Measurements from ENCODE around the gene USP44. TPM values are rescaled to one million over a fixed set of nuclear protein-coding genes. Genes with fewer than 3 reads are reported as not detected.

USP44 gene
- total RNA-seq, 2 donors from 2014 or later: 0.54 to 2.5 TPM

GRCh38 chr12:95554532-95555071 lies 3.3 kb upstream of the USP44 start:
- no peak for TF ChIP-seq CTCF (IDR thresholded peaks at IDR 0.05)
- Histone ChIP-seq H3K4me1 (ENCODE audit: control insufficient read depth in 1 of 2, low read depth in 2 of 2) (no peaks in the 10 kb centered on the region), H3K4me3 (no peak overlapping the region), H3K27me3 (replicated peaks; ENCODE audit: insufficient read depth) (no peaks in the 10 kb centered on the region), H3K9me3 (no peaks in the 10 kb centered on the region), H3K27ac (no peak overlapping the region), H3K36me3 (no peaks in the 10 kb centered on the region)
- DNase-seq (ENCODE audit: low spot score): no peak
- no peak for ATAC-seq (ENCODE audit: insufficient number of reproducible peaks, low FRiP score, low read depth)

DNA sequence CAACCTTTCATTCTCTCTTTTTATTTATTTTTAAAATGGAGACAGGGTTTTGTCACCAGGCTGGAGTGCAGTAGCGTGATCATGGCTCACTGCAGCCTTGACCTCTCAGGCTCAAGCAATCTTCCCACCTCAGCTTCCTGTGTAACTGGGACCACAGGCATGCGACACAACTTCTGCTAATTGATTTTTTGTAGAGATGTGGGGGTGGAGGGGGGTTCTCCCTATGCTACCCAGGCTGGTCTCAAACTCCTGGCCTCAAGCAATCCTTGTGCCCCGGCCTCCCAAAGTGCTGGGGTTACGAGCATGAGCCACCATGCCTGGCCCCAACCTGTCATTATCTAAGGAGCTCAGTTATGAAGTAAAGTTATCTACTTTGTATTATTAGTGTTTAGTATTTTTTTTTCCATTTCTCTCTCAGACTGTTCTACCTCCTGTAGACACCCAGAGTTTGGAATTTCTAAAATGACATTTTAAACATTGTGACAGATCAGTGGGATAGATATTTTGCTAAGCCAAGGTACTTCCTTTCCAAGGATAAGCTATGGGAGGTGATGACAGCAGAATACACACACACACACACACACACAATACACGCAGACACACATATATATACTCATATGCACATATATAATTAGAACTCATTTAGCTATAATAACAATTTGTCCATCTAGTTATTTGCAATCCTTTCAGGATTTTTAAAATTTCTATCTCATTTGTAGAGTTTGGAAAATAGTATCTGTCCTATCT lies 2.1 kb upstream of the USP44 start:
- TF ChIP-seq CTCF (IDR thresholded peaks at IDR 0.05): no peak
- DNase-seq (ENCODE audit: low spot score) (no peak), ATAC-seq (ENCODE audit: insufficient number of reproducible peaks, low FRiP score, low read depth) (no peak)
- H3K27ac ChIP-seq: no peak overlapping the region
- H3K36me3 ChIP-seq: no peaks in the 10 kb centered on the region
- H3K9me3 ChIP-seq: no peaks in the 10 kb centered on the region
- no peak overlapping the region for H3K4me3 ChIP-seq
- no peaks in the 10 kb centered on the region for H3K4me1 ChIP-seq (ENCODE audit: control insufficient read depth in 1 of 2, low read depth in 2 of 2)
- H3K27me3 ChIP-seq (replicated peaks; ENCODE audit: insufficient read depth): no peaks in the 10 kb centered on the region

DNA sequence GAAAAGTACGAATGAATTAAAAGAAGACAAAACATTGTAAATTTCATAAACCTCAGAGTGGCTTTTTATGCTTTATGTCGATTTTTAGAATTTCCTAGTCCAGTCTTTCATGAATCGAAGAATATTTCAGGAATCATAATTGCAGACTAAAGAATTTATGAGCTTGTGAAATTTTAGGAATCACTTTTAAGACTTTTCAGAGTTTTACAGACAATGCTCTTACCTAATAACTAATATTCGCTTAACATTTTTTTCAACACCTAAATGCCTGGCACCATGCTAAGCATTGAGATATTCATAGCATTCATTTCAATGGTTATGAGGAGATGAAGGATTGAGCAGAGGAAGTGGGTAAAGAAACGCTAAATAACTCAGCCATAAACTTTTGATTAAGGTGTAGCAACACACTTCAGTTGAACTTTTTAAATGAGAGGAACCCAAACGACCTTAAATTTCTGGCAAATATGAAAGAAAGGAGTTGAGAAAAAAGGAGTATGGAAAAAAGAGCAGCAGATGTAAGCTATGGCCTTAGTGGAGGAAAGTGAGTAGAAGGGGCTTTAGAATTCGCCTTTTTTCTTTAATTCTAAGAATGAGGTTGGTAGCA lies 739 bp upstream of the USP44 start:
- no peak for DNase-seq (ENCODE audit: low spot score)
- no peak for TF ChIP-seq CTCF (IDR thresholded peaks at IDR 0.05)
- Histone ChIP-seq H3K4me3 (no peak overlapping the region), H3K4me1 (ENCODE audit: control insufficient read depth in 1 of 2, low read depth in 2 of 2) (peaks cover 0 to 9% of the 10 kb centered on the region in 2 donors), H3K27me3 (replicated peaks; ENCODE audit: insufficient read depth) (no peaks in the 10 kb centered on the region), H3K36me3 (no peaks in the 10 kb centered on the region), H3K27ac (no peak overlapping the region), H3K9me3 (no peaks in the 10 kb centered on the region)
- ATAC-seq (ENCODE audit: insufficient number of reproducible peaks, low FRiP score, low read depth): no peak

GRCh38 chr12:95549392-95550084 lies 1.7 kb downstream of the USP44 start:
- DNase-seq (ENCODE audit: low spot score): no peak
- Histone ChIP-seq H3K27me3 (replicated peaks; ENCODE audit: insufficient read depth) (no peaks in the 10 kb centered on the region), H3K9me3 (no peaks in the 10 kb centered on the region), H3K36me3 (no peaks in the 10 kb centered on the region), H3K4me3 (peak overlapping the region; percentile 96), H3K27ac (peak overlapping the region in 1 of 2 donors; percentile 75), H3K4me1 (ENCODE audit: control insufficient read depth in 1 of 2, low read depth in 2 of 2) (peaks cover 0 to 9% of the 10 kb centered on the region in 2 donors)
- no peak for ATAC-seq (ENCODE audit: insufficient number of reproducible peaks, low FRiP score, low read depth)
- no peak for TF ChIP-seq CTCF (IDR thresholded peaks at IDR 0.05)

Measured in thoracic aorta (tissue), 2 donors.